HG02759 (cell line): ENCODE data around the gene CIRBP.
"Not testable (repeated sequence)": the region's sequence is repeated elsewhere in the genome, so short reads cannot be mapped to it uniquely, and the experiment has no call there.

ENCODE experiments used
- ATAC-seq: cut with Tn5 transposase; IDR thresholded peaks from one replicate; pipeline ENCODE4 v1.9.1; 2021; ENCODE audit warnings: mild to moderate bottlenecking, moderate library complexity; ENCODE audit not compliant: unreplicated experiment

CIRBP gene

GRCh38 chr19:1289686-1290025 lies 20.5 kb downstream of the CIRBP start:
- no peak for ATAC-seq

- no peak for ATAC-seq
Observed at GRCh38 chr19:1290196-1290702, 21.1 kb downstream of the CIRBP start.

GRCh38 chr19:1290703-1291651 lies 21.8 kb downstream of the CIRBP start:
- no peak for ATAC-seq

GRCh38 chr19:1291761-1292418 lies 22.8 kb downstream of the CIRBP start:
- no peak for ATAC-seq

- no peak for ATAC-seq
Observed at GRCh38 chr19:1292419-1293151, 23.5 kb downstream of the CIRBP start.

GRCh38 chr19:1293782-1294604 lies 24.9 kb downstream of the CIRBP start:
- ATAC-seq, result no peak

- no peak for ATAC-seq
Observed at GRCh38 chr19:1294688-1295087, 25.6 kb downstream of the CIRBP start.

GRCh38 chr19:1295169-1296012 lies 26.3 kb downstream of the CIRBP start:
- no peak for ATAC-seq

GRCh38 chr19:1296078-1296477 lies 26.9 kb downstream of the CIRBP start:
- ATAC-seq, result no peak

GRCh38 chr19:1296575-1297271 lies 27.6 kb downstream of the CIRBP start:
- ATAC-seq, result no peak

- no peak for ATAC-seq
Observed at GRCh38 chr19:1298235-1298634, 29.1 kb downstream of the CIRBP start.

GRCh38 chr19:1299801-1300200 lies 30.7 kb downstream of the CIRBP start:
- ATAC-seq, result no peak

- no peak for ATAC-seq
Observed at GRCh38 chr19:1300744-1301490, 31.8 kb downstream of the CIRBP start.

GRCh38 chr19:1302533-1303239 lies 33.6 kb downstream of the CIRBP start:
- ATAC-seq, result no peak

- ATAC-seq, result no peak
Observed at GRCh38 chr19:1304197-1304924, 35.2 kb downstream of the CIRBP start.

- not testable (repeated sequence) for ATAC-seq
Observed at GRCh38 chr19:1305354-1305753, 36.2 kb downstream of the CIRBP start.

- no peak for ATAC-seq
Observed at GRCh38 chr19:1307320-1307719, 38.2 kb downstream of the CIRBP start.
